DND-41 (cell line): ENCODE results near the gene MCRIP1.

ENCODE experiments used
- ATAC-seq: fragments of 200-7000 bp; cut with Tn5 transposase; 3 replicates; pipeline ENCODE4 v1.9.1; 2021; ENCODE audit warnings: low read depth; ENCODE audit not compliant: insufficient read depth
- DNase-seq: peaks from one replicate; pipeline ENCODE4 v3.0.0-alpha.2; 2020
- H2AFZ ChIP-seq: 2 replicates; pipeline ENCODE4 v1.6.0; 2012; ENCODE audit warnings: low read depth, low read length
- H3K27ac ChIP-seq: 2 replicates; pipeline ENCODE4 v1.5.1; 2012; ENCODE audit warnings: low read length, inconsistent platforms
- H3K27me3 ChIP-seq: fragments of 200-600 bp; sonication (generic); 2 replicates; pipeline ENCODE4 v1.6.0; 2012; ENCODE audit warnings: low read length, mild to moderate bottlenecking, inconsistent platforms; ENCODE audit not compliant: insufficient read depth, poor library complexity
- H3K36me3 ChIP-seq: 2 replicates; pipeline ENCODE4 v1.5.1; 2012; ENCODE audit warnings: low read length, inconsistent platforms; ENCODE audit not compliant: insufficient read depth
- H3K4me1 ChIP-seq: 2 replicates; pipeline ENCODE4 v1.5.1; 2012; ENCODE audit warnings: mild to moderate bottlenecking, low read length; ENCODE audit not compliant: insufficient read depth
- H3K4me2 ChIP-seq: 2 replicates; pipeline ENCODE4 v1.6.0; 2012; ENCODE audit warnings: mild to moderate bottlenecking, moderate library complexity, low read length, inconsistent platforms; ENCODE audit not compliant: insufficient read depth
- H3K4me3 ChIP-seq, 2 experiments: fragments of 200-600 bp in 1 of 2; shearing (Covaris generic) in 1 of 2; 2 replicates each; pipeline ENCODE4 v1.5.1; 2012 to 2016; ENCODE audit warnings: inconsistent platforms in 2 of 2, low read length in 2 of 2, mild to moderate bottlenecking in 2 of 2, low read depth in 1 of 2, moderate library complexity in 1 of 2
- H3K79me2 ChIP-seq: 2 replicates; pipeline ENCODE4 v1.6.0; 2012; ENCODE audit warnings: low read length, inconsistent platforms; ENCODE audit not compliant: insufficient read depth
- H3K9ac ChIP-seq: 2 replicates; pipeline ENCODE4 v1.6.0; 2012; ENCODE audit warnings: low read depth, mild to moderate bottlenecking, inconsistent platforms, low read length, moderate library complexity
- H3K9me3 ChIP-seq: 2 replicates; pipeline ENCODE4 v1.5.1; 2012; ENCODE audit warnings: low read length, moderate library complexity, mild to moderate bottlenecking, inconsistent platforms; ENCODE audit not compliant: insufficient read depth, severe bottlenecking
- H4K20me1 ChIP-seq: 2 replicates; pipeline ENCODE4 v1.6.0; 2012; ENCODE audit warnings: low read length; ENCODE audit not compliant: insufficient read depth
- EZH2 ChIP-seq: IDR thresholded peaks from 3 replicates; pipeline ENCODE4 v1.6.1; 2012; ENCODE audit warnings: borderline replicate concordance, low read depth, mild to moderate bottlenecking, moderate library complexity, low read length, inconsistent platforms; ENCODE audit not compliant: severe bottlenecking
- TF ChIP-seq, protein P1 (sequence below): IDR thresholded peaks from 2 replicates; pipeline ENCODE4 v1.5.1; 2012; ENCODE audit warnings: borderline replicate concordance, low read length, moderate library complexity, mild to moderate bottlenecking; ENCODE audit not compliant: poor library complexity, severe bottlenecking; ENCODE audit errors: extremely low read depth

Gene MCRIP1

GRCh38 chr17:81807210-81807719 lies 25.8 kb downstream of the MCRIP1 start:
- H3K4me3 ChIP-seq, result no peak overlapping the region
- no peak for TF ChIP-seq EZH2
- TF ChIP-seq, protein P1, sequence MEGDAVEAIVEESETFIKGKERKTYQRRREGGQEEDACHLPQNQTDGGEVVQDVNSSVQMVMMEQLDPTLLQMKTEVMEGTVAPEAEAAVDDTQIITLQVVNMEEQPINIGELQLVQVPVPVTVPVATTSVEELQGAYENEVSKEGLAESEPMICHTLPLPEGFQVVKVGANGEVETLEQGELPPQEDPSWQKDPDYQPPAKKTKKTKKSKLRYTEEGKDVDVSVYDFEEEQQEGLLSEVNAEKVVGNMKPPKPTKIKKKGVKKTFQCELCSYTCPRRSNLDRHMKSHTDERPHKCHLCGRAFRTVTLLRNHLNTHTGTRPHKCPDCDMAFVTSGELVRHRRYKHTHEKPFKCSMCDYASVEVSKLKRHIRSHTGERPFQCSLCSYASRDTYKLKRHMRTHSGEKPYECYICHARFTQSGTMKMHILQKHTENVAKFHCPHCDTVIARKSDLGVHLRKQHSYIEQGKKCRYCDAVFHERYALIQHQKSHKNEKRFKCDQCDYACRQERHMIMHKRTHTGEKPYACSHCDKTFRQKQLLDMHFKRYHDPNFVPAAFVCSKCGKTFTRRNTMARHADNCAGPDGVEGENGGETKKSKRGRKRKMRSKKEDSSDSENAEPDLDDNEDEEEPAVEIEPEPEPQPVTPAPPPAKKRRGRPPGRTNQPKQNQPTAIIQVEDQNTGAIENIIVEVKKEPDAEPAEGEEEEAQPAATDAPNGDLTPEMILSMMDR, result no peak
- no peak overlapping the region for H3K4me2 ChIP-seq
- no peak for ATAC-seq
- no peaks in the 10 kb centered on the region for H3K4me1 ChIP-seq
- H3K36me3 ChIP-seq, result no peaks in the 10 kb centered on the region
- H2AFZ ChIP-seq, result no peak overlapping the region
- no peak overlapping the region for H3K9ac ChIP-seq
- no peak for DNase-seq
- H3K27ac ChIP-seq, result no peak overlapping the region
- no peaks in the 10 kb centered on the region for H3K79me2 ChIP-seq
- H3K9me3 ChIP-seq, result no peaks in the 10 kb centered on the region
- 0 out of 2 replicates have a peak, but pooled peaks cover 7% of the 10 kb centered on the region for H4K20me1 ChIP-seq
- H3K27me3 ChIP-seq, result no peaks in the 10 kb centered on the region

- Histone ChIP-seq H3K79me2 (no peaks in the 10 kb centered on the region), H3K27ac (no peak overlapping the region), H3K9me3 (no peaks in the 10 kb centered on the region), H2AFZ (no peak overlapping the region), H3K9ac (no peak overlapping the region), H4K20me1 (0 out of 2 replicates have a peak, but pooled peaks cover 7% of the 10 kb centered on the region), H3K27me3 (no peaks in the 10 kb centered on the region), H3K4me2 (no peak overlapping the region), H3K36me3 (no peaks in the 10 kb centered on the region), H3K4me3 (no peak overlapping the region), H3K4me1 (no peaks in the 10 kb centered on the region)
- ATAC-seq, result no peak
- no peak for TF ChIP-seq EZH2
- TF ChIP-seq, protein P1, result no peak
- no peak for DNase-seq
Measured at GRCh38 chr17:81806461-81807209, 26.5 kb downstream of the MCRIP1 start.

DNA sequence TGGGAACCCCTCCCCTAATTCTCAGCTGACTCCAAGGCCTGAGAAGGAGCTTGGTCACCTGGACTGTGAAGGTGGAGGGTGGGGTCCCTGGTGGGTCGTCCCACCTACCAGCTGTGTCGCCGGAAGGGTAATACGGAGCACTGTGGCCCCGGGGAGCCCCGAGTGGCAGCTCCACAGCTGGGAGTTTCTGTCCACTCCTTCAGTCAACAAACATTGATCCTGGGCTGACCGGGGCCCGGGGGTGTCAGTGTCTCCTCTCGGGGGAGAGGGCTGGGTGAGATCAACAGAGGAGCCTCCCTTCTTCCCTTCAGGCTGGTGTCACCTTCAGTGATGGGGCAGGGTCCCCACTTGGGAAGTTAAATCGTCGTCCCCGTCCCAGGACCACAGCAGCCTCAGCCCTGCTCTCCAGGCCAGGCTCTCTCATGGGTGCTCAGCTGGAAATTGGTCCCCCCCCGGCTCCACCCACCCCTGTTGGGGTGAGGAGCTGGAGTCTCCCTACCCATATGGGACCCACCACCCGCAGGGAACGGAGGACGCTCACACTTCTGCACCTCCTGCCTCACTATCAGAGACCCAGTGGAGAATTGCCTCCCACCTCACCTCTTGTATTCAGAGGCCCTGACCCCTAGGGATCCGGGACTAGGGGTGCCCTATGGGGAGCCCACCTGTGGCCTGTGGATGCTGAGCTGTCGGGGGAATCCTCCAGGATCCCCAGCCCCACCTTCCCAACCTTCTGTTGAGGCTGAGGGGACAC lies 27.2 kb downstream of the MCRIP1 start:
- H3K4me2 ChIP-seq, result no peak overlapping the region
- 0 out of 2 replicates have a peak, but pooled peaks cover 3% of the 10 kb centered on the region for H4K20me1 ChIP-seq
- DNase-seq (no peak), ATAC-seq (no peak)
- no peaks in the 10 kb centered on the region for H3K4me1 ChIP-seq
- no peaks in the 10 kb centered on the region for H3K27me3 ChIP-seq
- no peak overlapping the region for H2AFZ ChIP-seq
- no peaks in the 10 kb centered on the region for H3K9me3 ChIP-seq
- no peak overlapping the region for H3K27ac ChIP-seq
- H3K36me3 ChIP-seq, result no peaks in the 10 kb centered on the region
- TF ChIP-seq, protein P1, result no peak
- TF ChIP-seq EZH2, result no peak
- H3K4me3 ChIP-seq, result no peak overlapping the region
- no peak overlapping the region for H3K9ac ChIP-seq
- no peaks in the 10 kb centered on the region for H3K79me2 ChIP-seq
